PFSK-1 (cell line): Measurements from ENCODE around the gene RAB34.

Experiments used
- POLR2AphosphoS5 ChIP-seq: IDR thresholded peaks from 2 replicates; pipeline ENCODE4 v1.6.1; 2012; ENCODE audit warnings: low read depth, mild to moderate bottlenecking, control low read depth, low read length, moderate library complexity
- REST ChIP-seq, 2 experiments: IDR thresholded peaks; 2 replicates each; pipeline versions ENCODE4 v1.6.1 to v1.8.0; 2011 to 2012; ENCODE audit warnings: low read depth in 2 of 2, low read length in 2 of 2, control low read depth in 1 of 2, inconsistent platforms in 1 of 2, mild to moderate bottlenecking in 1 of 2, moderate library complexity in 1 of 2; ENCODE audit not compliant: insufficient read depth in 1 of 2
- SIN3A ChIP-seq: IDR thresholded peaks from 2 replicates; pipeline ENCODE4 v1.6.1; 2012; ENCODE audit warnings: mild to moderate bottlenecking, low read length, moderate library complexity, borderline replicate concordance; ENCODE audit not compliant: insufficient read depth

- TF ChIP-seq REST (IDR thresholded peaks at IDR 0.05; ENCODE audit: insufficient read depth in 1 of 2, low read depth in 2 of 2, low read length in 2 of 2) = no peak
- no peak for TF ChIP-seq POLR2AphosphoS5
- TF ChIP-seq SIN3A = no peak
These were observed 12.5 kb downstream of the RAB34 start for GRCh38 chr17:28705074-28705659.
